ENCODE measurements around the gene KCNJ4. TPM values are rescaled to one million over a fixed set of nuclear protein-coding genes. Genes with fewer than 3 reads are reported as not detected.

The KCNJ4 gene
- total RNA-seq, 4 donors from 2014 or later = not detected

GRCh38 chr22:38431266-38432010 is 23.6 kb downstream of the KCNJ4 start:
- no peaks in the 10 kb centered on the region for H3K9me3 ChIP-seq
- H3K27ac ChIP-seq (replicated peaks in 1 of 4) = no peak overlapping the region
- intact Hi-C loops (cut with DNase I) = no loop called here
- no peak for TF ChIP-seq EP300 (IDR thresholded peaks at IDR 0.05)
- TF ChIP-seq POLR2AphosphoS5 (IDR thresholded peaks at IDR 0.05) = no peak
- TF ChIP-seq CTCF (IDR thresholded peaks at IDR 0.05) = no peak
- TF ChIP-seq POLR2A (IDR thresholded peaks at IDR 0.05; ENCODE audit: low read depth) = no peak
- no peak overlapping the region for H3K4me3 ChIP-seq
- WGBS = 89% methylated on average over 6 of the region's 12 CpGs
- H3K4me1 ChIP-seq = peaks cover 0 to 7% (median 5%) of the 10 kb centered on the region in 4 donors
- peaks cover 0 to 5% (median 0%) of the 10 kb centered on the region in 4 donors for H3K36me3 ChIP-seq
- H3K27me3 ChIP-seq = peaks cover 0 to 6% (median 0%) of the 10 kb centered on the region in 4 donors
- DNase-seq (ENCODE audit: extremely low spot score) = no peak

- Histone ChIP-seq H3K36me3 (peaks cover 0 to 5% (median 0%) of the 10 kb centered on the region in 4 donors), H3K4me3 (no peak overlapping the region), H3K4me1 (peaks cover 0 to 7% (median 3%) of the 10 kb centered on the region in 4 donors), H3K9me3 (no peaks in the 10 kb centered on the region), H3K27ac (replicated peaks in 1 of 4) (no peak overlapping the region), H3K27me3 (peaks cover 0 to 4% (median 0%) of the 10 kb centered on the region in 4 donors)
- no peak for DNase-seq (ENCODE audit: extremely low spot score)
- no peak for TF ChIP-seq POLR2A (IDR thresholded peaks at IDR 0.05; ENCODE audit: low read depth)
- no peak for TF ChIP-seq CTCF (IDR thresholded peaks at IDR 0.05)
- no peak for TF ChIP-seq EP300 (IDR thresholded peaks at IDR 0.05)
- TF ChIP-seq POLR2AphosphoS5 (IDR thresholded peaks at IDR 0.05) = no peak
- intact Hi-C loops (cut with DNase I) = no loop called here
- WGBS = 52% methylated on average over 16 of the region's 16 CpGs
Observed at GRCh38 chr22:38429499-38430068, 25.4 kb downstream of the KCNJ4 start.

- intact Hi-C loops (cut with DNase I) = no loop called here
Observed at GRCh38 chr22:38428714-38429113, 26.3 kb downstream of the KCNJ4 start.

GRCh38 chr22:38427940-38428339 is 27.1 kb downstream of the KCNJ4 start:
- TF ChIP-seq CTCF (IDR thresholded peaks at IDR 0.05) (no peak), POLR2A (IDR thresholded peaks at IDR 0.05; ENCODE audit: low read depth) (no peak), POLR2AphosphoS5 (IDR thresholded peaks at IDR 0.05) (no peak), EP300 (IDR thresholded peaks at IDR 0.05) (no peak)
- WGBS = 97% methylated on average over 25 of the region's 31 CpGs

More at GRCh38 chr22:38428714-38429113, 26.3 kb downstream of the KCNJ4 start:
- no peaks in the 10 kb centered on the region for H3K9me3 ChIP-seq
- 94% methylated on average over 2 of the region's 2 CpGs for WGBS
- no peak overlapping the region for H3K27ac ChIP-seq (replicated peaks in 1 of 4)
- peaks cover 0 to 5% (median 0%) of the 10 kb centered on the region in 4 donors for H3K36me3 ChIP-seq
- DNase-seq (ENCODE audit: extremely low spot score) = no peak
- H3K4me1 ChIP-seq = peaks cover 0 to 7% (median 3%) of the 10 kb centered on the region in 4 donors
- no peaks in the 10 kb centered on the region for H3K27me3 ChIP-seq
- TF ChIP-seq CTCF (IDR thresholded peaks at IDR 0.05) (no peak), EP300 (IDR thresholded peaks at IDR 0.05) (no peak), POLR2A (IDR thresholded peaks at IDR 0.05; ENCODE audit: low read depth) (no peak), POLR2AphosphoS5 (IDR thresholded peaks at IDR 0.05) (no peak)
- no peak overlapping the region for H3K4me3 ChIP-seq

More at GRCh38 chr22:38427940-38428339, 27.1 kb downstream of the KCNJ4 start:
- DNase-seq (ENCODE audit: extremely low spot score) = no peak
- Histone ChIP-seq H3K9me3 (no peaks in the 10 kb centered on the region), H3K27ac (replicated peaks in 1 of 4) (no peak overlapping the region), H3K4me1 (peaks cover 0 to 7% (median 4%) of the 10 kb centered on the region in 4 donors), H3K27me3 (no peaks in the 10 kb centered on the region), H3K4me3 (no peak overlapping the region), H3K36me3 (peaks cover 0 to 5% (median 0%) of the 10 kb centered on the region in 4 donors)
- intact Hi-C loops (cut with DNase I) = no loop called here

Measured in esophagus muscularis mucosa (tissue), 4 donors.